ENCODE measurements around the gene ORAI1.
"Not testable (repeated sequence)": the region's sequence is repeated elsewhere in the genome, so short reads cannot be mapped to it uniquely, and the experiment has no call there.

ORAI1 gene

GRCh38 chr12:121608301-121608700, 18.0 kb upstream of the ORAI1 start:
- DNase-seq, result no peak

- DNase-seq, result no peak
These were observed 15.8 kb upstream of the ORAI1 start for GRCh38 chr12:121610239-121611149.

GRCh38 chr12:121611306-121611705, 15.0 kb upstream of the ORAI1 start:
- no peak for DNase-seq

GRCh38 chr12:121613462-121613861, 12.9 kb upstream of the ORAI1 start:
- no peak for DNase-seq

- no peak for DNase-seq
These were observed 11.4 kb upstream of the ORAI1 start for GRCh38 chr12:121614872-121615467.

- DNase-seq, result no peak
These were observed 7.6 kb upstream of the ORAI1 start for GRCh38 chr12:121618659-121619233.

- DNase-seq, result no peak
These were observed 5.9 kb upstream of the ORAI1 start for GRCh38 chr12:121620333-121620891.

- peak in 1 of 2 donors; percentile 60 for DNase-seq
These were observed 717 bp downstream of the ORAI1 start for GRCh38 chr12:121626853-121627640.

GRCh38 chr12:121628037-121628436, 1.7 kb downstream of the ORAI1 start:
- DNase-seq, result no peak

GRCh38 chr12:121628536-121628935, 2.2 kb downstream of the ORAI1 start:
- no peak for DNase-seq

GRCh38 chr12:121630791-121631355, 4.5 kb downstream of the ORAI1 start:
- no peak for DNase-seq

GRCh38 chr12:121632069-121632970, 6.0 kb downstream of the ORAI1 start:
- DNase-seq, result no peak

GRCh38 chr12:121633833-121634196, 7.5 kb downstream of the ORAI1 start:
- not testable (repeated sequence) for DNase-seq

GRCh38 chr12:121634836-121635235, 8.5 kb downstream of the ORAI1 start:
- no peak for DNase-seq

GRCh38 chr12:121637231-121637914, 11.0 kb downstream of the ORAI1 start:
- DNase-seq, result no peak

- no peak for DNase-seq
These were observed 12.2 kb downstream of the ORAI1 start for GRCh38 chr12:121638298-121639202.

GRCh38 chr12:121641343-121641630, 15.0 kb downstream of the ORAI1 start:
- no peak for DNase-seq

GRCh38 chr12:121648458-121649028, 22.2 kb downstream of the ORAI1 start:
- no peak for DNase-seq

- no peak for DNase-seq
These were observed 23.0 kb downstream of the ORAI1 start for GRCh38 chr12:121649322-121649721.
